Ishikawa (cell line): ENCODE results near the gene CRYM.

Experiments
- CEBPB ChIP-seq: IDR thresholded peaks from 2 replicates; pipeline ENCODE4 v1.6.1; 2012
- CREB1 ChIP-seq: IDR thresholded peaks from 2 replicates; pipeline ENCODE4 v1.6.1; 2012; ENCODE audit warnings: low read depth
- EGR1 ChIP-seq: IDR thresholded peaks from 2 replicates; pipeline ENCODE4 v1.6.1; 2012
- EP300 ChIP-seq: IDR thresholded peaks from 2 replicates; pipeline ENCODE4 v1.6.1; 2012; ENCODE audit warnings: borderline replicate concordance
- FOXM1 ChIP-seq: IDR thresholded peaks from 2 replicates; pipeline ENCODE4 v1.6.1; 2012; ENCODE audit warnings: low read depth, borderline replicate concordance
- NFIC ChIP-seq: IDR thresholded peaks from 2 replicates; pipeline ENCODE4 v1.6.1; 2012
- RAD21 ChIP-seq: IDR thresholded peaks from 2 replicates; pipeline ENCODE4 v1.6.1; 2012; ENCODE audit warnings: low read depth
- TAF1 ChIP-seq: IDR thresholded peaks from 2 replicates; pipeline ENCODE4 v1.6.1; 2012; ENCODE audit warnings: low read depth, mild to moderate bottlenecking
- TCF12 ChIP-seq: IDR thresholded peaks from 2 replicates; pipeline ENCODE4 v1.6.1; 2012; ENCODE audit warnings: low read depth
- TEAD4 ChIP-seq: IDR thresholded peaks from 2 replicates; pipeline ENCODE4 v1.6.1; 2012
- YY1 ChIP-seq: IDR thresholded peaks from 2 replicates; pipeline ENCODE4 v1.6.1; 2012; ENCODE audit warnings: low read depth
- ZBTB7A ChIP-seq: IDR thresholded peaks from 2 replicates; pipeline ENCODE4 v1.6.1; 2012; ENCODE audit warnings: low read depth
- TF ChIP-seq, protein P1 (sequence below): IDR thresholded peaks from 2 replicates; pipeline ENCODE4 v1.6.1; 2012
- TF ChIP-seq, protein P2 (sequence below): IDR thresholded peaks from 2 replicates; pipeline ENCODE4 v1.6.1; 2012
- TF ChIP-seq, protein P3 (sequence below): IDR thresholded peaks from 2 replicates; pipeline ENCODE4 v1.6.1; 2012; ENCODE audit warnings: low read depth, mild to moderate bottlenecking

CRYM gene

DNA sequence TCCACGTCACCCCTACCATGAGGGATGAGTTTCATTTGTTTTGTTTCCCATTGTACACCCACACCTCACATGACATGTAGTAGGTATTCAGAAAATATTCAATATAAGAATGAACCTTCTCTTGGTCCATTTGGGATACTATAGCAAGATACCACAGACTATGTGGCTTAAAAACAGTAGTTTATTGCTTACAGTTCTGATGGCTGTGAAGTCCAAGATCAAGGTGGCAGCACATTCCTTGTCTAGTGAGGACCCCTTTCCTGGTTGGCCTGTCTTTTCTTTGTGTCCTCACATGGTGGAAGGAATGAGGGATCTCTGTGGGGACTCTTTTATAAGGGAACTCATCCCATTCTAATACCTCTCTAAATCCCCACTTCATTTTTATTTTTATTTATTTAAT is 36.2 kb upstream of the CRYM start:
- TF ChIP-seq, protein P1, sequence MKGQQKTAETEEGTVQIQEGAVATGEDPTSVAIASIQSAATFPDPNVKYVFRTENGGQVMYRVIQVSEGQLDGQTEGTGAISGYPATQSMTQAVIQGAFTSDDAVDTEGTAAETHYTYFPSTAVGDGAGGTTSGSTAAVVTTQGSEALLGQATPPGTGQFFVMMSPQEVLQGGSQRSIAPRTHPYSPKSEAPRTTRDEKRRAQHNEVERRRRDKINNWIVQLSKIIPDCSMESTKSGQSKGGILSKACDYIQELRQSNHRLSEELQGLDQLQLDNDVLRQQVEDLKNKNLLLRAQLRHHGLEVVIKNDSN, result no peak
- TF ChIP-seq ZBTB7A (no peak), TAF1 (no peak), EGR1 (no peak), CREB1 (no peak), NFIC (no peak), RAD21 (no peak), TCF12 (no peak), EP300 (no peak), FOXM1 (no peak), YY1 (no peak), TEAD4 (no peak)
- TF ChIP-seq, protein P2, sequence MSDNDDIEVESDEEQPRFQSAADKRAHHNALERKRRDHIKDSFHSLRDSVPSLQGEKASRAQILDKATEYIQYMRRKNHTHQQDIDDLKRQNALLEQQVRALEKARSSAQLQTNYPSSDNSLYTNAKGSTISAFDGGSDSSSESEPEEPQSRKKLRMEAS, result no peak
- TF ChIP-seq, protein P3, sequence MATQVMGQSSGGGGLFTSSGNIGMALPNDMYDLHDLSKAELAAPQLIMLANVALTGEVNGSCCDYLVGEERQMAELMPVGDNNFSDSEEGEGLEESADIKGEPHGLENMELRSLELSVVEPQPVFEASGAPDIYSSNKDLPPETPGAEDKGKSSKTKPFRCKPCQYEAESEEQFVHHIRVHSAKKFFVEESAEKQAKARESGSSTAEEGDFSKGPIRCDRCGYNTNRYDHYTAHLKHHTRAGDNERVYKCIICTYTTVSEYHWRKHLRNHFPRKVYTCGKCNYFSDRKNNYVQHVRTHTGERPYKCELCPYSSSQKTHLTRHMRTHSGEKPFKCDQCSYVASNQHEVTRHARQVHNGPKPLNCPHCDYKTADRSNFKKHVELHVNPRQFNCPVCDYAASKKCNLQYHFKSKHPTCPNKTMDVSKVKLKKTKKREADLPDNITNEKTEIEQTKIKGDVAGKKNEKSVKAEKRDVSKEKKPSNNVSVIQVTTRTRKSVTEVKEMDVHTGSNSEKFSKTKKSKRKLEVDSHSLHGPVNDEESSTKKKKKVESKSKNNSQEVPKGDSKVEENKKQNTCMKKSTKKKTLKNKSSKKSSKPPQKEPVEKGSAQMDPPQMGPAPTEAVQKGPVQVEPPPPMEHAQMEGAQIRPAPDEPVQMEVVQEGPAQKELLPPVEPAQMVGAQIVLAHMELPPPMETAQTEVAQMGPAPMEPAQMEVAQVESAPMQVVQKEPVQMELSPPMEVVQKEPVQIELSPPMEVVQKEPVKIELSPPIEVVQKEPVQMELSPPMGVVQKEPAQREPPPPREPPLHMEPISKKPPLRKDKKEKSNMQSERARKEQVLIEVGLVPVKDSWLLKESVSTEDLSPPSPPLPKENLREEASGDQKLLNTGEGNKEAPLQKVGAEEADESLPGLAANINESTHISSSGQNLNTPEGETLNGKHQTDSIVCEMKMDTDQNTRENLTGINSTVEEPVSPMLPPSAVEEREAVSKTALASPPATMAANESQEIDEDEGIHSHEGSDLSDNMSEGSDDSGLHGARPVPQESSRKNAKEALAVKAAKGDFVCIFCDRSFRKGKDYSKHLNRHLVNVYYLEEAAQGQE, result no peak

DNA sequence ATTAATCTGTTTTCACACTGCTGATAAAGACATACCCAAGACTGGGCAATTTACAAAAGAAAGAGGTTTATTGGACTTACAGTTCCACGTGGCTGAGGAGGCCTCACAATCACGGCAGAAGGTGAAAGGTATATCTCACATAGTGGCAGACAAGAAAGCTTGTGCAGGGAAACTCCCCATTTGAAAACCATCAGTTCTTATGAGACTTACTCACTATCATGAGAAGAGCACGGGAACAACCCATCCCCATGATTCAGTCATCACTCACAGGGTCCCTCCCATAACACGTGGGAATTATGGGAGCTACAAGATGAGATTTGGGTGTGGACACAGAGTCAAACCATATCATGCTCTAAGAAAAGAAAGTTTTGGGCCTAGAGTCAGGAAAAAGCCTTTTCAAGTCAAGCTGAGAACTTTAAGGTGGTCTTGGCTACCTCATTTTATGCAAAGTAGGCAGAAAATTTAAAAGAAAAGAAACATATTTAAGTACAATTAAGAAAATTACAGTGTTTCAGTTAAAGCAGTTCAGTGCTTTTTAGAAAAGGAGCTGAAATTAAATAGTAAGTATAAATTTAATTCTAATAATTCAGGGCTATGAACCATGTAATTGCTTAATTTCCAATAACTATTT is 24.9 kb upstream of the CRYM start:
- no peak for TF ChIP-seq FOXM1
- TF ChIP-seq, protein P2, result no peak
- TF ChIP-seq, protein P1, result no peak
- no peak for TF ChIP-seq TCF12
- TF ChIP-seq, protein P3, result no peak
- no peak for TF ChIP-seq YY1
- TF ChIP-seq TAF1, result no peak
- TF ChIP-seq TEAD4, result no peak
- no peak for TF ChIP-seq CEBPB
- TF ChIP-seq ZBTB7A, result no peak
- no peak for TF ChIP-seq RAD21
- no peak for TF ChIP-seq EP300
- TF ChIP-seq EGR1, result no peak
- no peak for TF ChIP-seq CREB1
- TF ChIP-seq NFIC, result no peak

DNA sequence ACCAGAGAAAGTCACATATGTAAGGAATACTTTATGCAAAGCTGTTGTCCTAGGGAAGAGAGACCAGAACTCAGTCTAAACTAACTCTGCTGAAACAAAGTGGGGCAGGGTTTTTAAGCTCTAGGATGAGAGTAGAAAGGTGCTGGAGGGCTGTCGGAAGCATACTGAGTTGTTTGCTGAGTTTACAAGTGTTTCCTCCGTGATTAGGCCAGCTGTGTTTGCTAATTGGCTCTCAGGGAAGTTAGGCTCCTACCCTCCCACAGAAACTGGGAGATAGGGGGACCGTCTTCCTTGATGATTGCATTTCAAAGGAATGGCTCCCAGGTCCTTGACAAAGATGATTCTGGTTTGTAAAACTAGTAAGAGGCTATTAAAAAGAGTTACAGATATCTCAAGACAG is 24.4 kb upstream of the CRYM start:
- TF ChIP-seq, protein P3, result no peak
- TF ChIP-seq NFIC (no peak), ZBTB7A (no peak), CREB1 (no peak), CEBPB (no peak), TEAD4 (no peak), RAD21 (no peak), FOXM1 (no peak), TCF12 (no peak), EP300 (no peak), YY1 (no peak), EGR1 (no peak), TAF1 (no peak)
- TF ChIP-seq, protein P2, result no peak
- TF ChIP-seq, protein P1, result no peak
